Heart left ventricle (tissue), 13 donors: ENCODE results near the gene SNRPD3.
"Not testable (repeated sequence)": the region's sequence is repeated elsewhere in the genome, so short reads cannot be mapped to it uniquely, and the experiment has no call there.

Experiments
- POLR2A ChIP-seq, 2 donors: fragments of 450-650 bp; IDR thresholded peaks; one replicate each; pipeline ENCODE4 v1.6.1; 2017; ENCODE audit warnings: antibody characterized with exemption in 2 of 2, mild to moderate bottlenecking in 2 of 2, moderate library complexity in 2 of 2
- TF ChIP-seq, protein P1 (sequence below), 12 donors: fragments of 200-600 bp; sonication (generic) in 4 of 12; IDR thresholded peaks; one replicate each; pipeline versions ENCODE4 v1.5.0 to v1.8.0; 2018 to 2022; ENCODE audit warnings: antibody characterized with exemption in 12 of 12, mild to moderate bottlenecking in 5 of 12
- donor health status: ischemic (EF 13 %, LVEDD 7.1; RV severe dilation, severe dysfunction).
- donor health status: DM: no; HTN: yes; CAD: no.
- donor health status: DM: no; HTN: no; CAD: no.
- donor health status: ischemic (EF 25% LVEDD 6.9; RV normal size, moderate dysfunction).
- donor health status: ischemic (EF 25% LVEDD 5.7; RV mildly dilated, moderate dysfunction).
- donor health status: ischemic (EF 35%, LVEDD 5.7; RV mildly dilated, moderate dysfunction).
- donor health status: nonischemic (EF 11% LVEDD 7.7; RV severe dilation, severe dysfunction).
- donor health status: DM: yes; HTN: yes; CAD: no.
- donor health status: PGD.
- donor health status: ischemic (EF 29% LVEDD 5.4; RV normal size, mild dysfunction).
- donor health status: nonischemic (EF 23%, LVEDD 6.1; RV moderate dilation, normal function).

DNA sequence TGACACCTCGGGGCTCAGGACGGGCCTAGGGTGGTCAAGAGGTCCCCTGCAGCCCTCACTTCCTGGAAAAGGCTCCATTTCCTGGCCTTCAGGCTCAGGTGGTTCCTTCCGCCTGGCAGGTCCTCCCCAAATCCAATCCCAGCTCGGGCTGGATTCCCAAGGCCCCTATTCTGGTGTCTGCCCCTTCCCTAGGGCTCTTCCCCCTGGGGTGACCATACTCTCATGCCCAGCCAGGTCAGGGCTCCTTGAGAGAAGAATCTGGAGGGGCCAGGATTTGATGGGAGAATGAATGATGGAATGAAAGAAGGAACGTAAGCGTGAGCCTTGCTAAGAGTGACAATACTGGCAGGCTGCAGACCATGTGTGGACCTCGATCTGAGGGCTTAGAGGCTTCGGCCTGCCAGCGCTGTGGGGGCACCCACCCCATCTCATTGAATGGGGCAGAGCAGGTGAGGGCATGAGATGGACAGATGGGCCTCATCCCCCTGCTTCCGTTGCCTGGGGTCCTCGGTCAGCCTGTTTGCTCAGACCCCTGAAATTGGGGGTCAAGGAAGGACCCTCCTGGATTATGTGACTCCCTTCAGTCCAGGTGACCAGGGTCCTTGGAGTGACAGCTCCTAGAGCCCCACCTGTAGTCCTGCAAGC is 46.4 kb downstream of the SNRPD3 start:
- TF ChIP-seq, protein P1, sequence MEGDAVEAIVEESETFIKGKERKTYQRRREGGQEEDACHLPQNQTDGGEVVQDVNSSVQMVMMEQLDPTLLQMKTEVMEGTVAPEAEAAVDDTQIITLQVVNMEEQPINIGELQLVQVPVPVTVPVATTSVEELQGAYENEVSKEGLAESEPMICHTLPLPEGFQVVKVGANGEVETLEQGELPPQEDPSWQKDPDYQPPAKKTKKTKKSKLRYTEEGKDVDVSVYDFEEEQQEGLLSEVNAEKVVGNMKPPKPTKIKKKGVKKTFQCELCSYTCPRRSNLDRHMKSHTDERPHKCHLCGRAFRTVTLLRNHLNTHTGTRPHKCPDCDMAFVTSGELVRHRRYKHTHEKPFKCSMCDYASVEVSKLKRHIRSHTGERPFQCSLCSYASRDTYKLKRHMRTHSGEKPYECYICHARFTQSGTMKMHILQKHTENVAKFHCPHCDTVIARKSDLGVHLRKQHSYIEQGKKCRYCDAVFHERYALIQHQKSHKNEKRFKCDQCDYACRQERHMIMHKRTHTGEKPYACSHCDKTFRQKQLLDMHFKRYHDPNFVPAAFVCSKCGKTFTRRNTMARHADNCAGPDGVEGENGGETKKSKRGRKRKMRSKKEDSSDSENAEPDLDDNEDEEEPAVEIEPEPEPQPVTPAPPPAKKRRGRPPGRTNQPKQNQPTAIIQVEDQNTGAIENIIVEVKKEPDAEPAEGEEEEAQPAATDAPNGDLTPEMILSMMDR (IDR thresholded peaks at IDR 0.05), result not testable (repeated sequence)
- not testable (repeated sequence) for TF ChIP-seq POLR2A (IDR thresholded peaks at IDR 0.05)
